Measurements from ENCODE around the gene CDK11A.

CDK11A gene

GRCh38 chr1:1763657-1764621 is 39.8 kb upstream of the CDK11A start:
- ChIA-PET CTCF (interaction anchor here (1.1 to 5.3 kb wide), 2 partner anchors 13 to 136 kb away, joined by 3 to 18 read pairs; no protein-coding TSS in a partner anchor), POLR2A (no interaction called here)
- no peak overlapping the region for H3K27ac ChIP-seq (ENCODE audit: insufficient read depth in 1 of 2, low read depth in 1 of 2, low read length in 2 of 2, poor library complexity in 1 of 2, severe bottlenecking in 2 of 2)
- H3K27me3 ChIP-seq (replicated peaks in 2 of 5; ENCODE audit: control insufficient read depth in 4 of 5, insufficient read depth in 5 of 5, low read length in 4 of 5), result no peaks in the 10 kb centered on the region
- peaks cover 0 to 3% (median 1%) of the 10 kb centered on the region in 4 experiments for H3K4me1 ChIP-seq (ENCODE audit: control extremely low read depth in 1 of 4, control insufficient read depth in 4 of 4, insufficient read depth in 4 of 4, low read length in 3 of 4)
- no peak overlapping the region for H3K4me3 ChIP-seq (ENCODE audit: control insufficient read depth in 1 of 7, extremely low read depth in 1 of 7, insufficient read depth in 4 of 7, low read depth in 2 of 7, low read length in 6 of 7)
- DNase-seq, result peak; percentile 17 to 53 (median 50)
- peaks cover 0 to 3% (median 0%) of the 10 kb centered on the region in 5 experiments for H3K9me3 ChIP-seq (ENCODE audit: control extremely low read depth in 1 of 5, control insufficient read depth in 4 of 5, insufficient read depth in 2 of 5, low read depth in 1 of 5, low read length in 4 of 5)
- H3K36me3 ChIP-seq (ENCODE audit: control insufficient read depth in 4 of 4, insufficient read depth in 4 of 4, low read length in 3 of 4), result peaks cover 13 to 71% (median 53%) of the 10 kb centered on the region in 4 experiments
- WGBS (ENCODE audit: insufficient coverage), result 97% methylated on average over 21 of the region's 32 CpGs

GRCh38 chr1:1761504-1762376 is 37.6 kb upstream of the CDK11A start:
- no peak overlapping the region for H3K27ac ChIP-seq (ENCODE audit: insufficient read depth in 1 of 2, low read depth in 1 of 2, low read length in 2 of 2, poor library complexity in 1 of 2, severe bottlenecking in 2 of 2)
- DNase-seq, result no peak
- WGBS (ENCODE audit: insufficient coverage), result 91% methylated on average over 19 of the region's 23 CpGs
- ChIA-PET CTCF (no interaction called here), POLR2A (no interaction called here)
- H3K9me3 ChIP-seq (ENCODE audit: control extremely low read depth in 1 of 5, control insufficient read depth in 4 of 5, insufficient read depth in 2 of 5, low read depth in 1 of 5, low read length in 4 of 5), result no peaks in the 10 kb centered on the region
- peaks cover 0 to 10% (median 5%) of the 10 kb centered on the region in 4 experiments for H3K4me1 ChIP-seq (ENCODE audit: control extremely low read depth in 1 of 4, control insufficient read depth in 4 of 4, insufficient read depth in 4 of 4, low read length in 3 of 4)
- H3K27me3 ChIP-seq (replicated peaks in 2 of 5; ENCODE audit: control insufficient read depth in 4 of 5, insufficient read depth in 5 of 5, low read length in 4 of 5), result no peaks in the 10 kb centered on the region
- H3K4me3 ChIP-seq (ENCODE audit: control insufficient read depth in 1 of 7, extremely low read depth in 1 of 7, insufficient read depth in 4 of 7, low read depth in 2 of 7, low read length in 6 of 7), result peak overlapping the region in 1 of 7 experiments; percentile 1
- H3K36me3 ChIP-seq (ENCODE audit: control insufficient read depth in 4 of 4, insufficient read depth in 4 of 4, low read length in 3 of 4), result peaks cover 4 to 67% (median 50%) of the 10 kb centered on the region in 4 experiments

- WGBS (ENCODE audit: insufficient coverage), result 94% methylated on average over 9 of the region's 10 CpGs
- ChIA-PET CTCF (no interaction called here), POLR2A (no interaction called here)
- Histone ChIP-seq H3K36me3 (ENCODE audit: control insufficient read depth in 4 of 4, insufficient read depth in 4 of 4, low read length in 3 of 4) (peaks cover 6 to 77% (median 59%) of the 10 kb centered on the region in 4 experiments), H3K27me3 (replicated peaks in 2 of 5; ENCODE audit: control insufficient read depth in 4 of 5, insufficient read depth in 5 of 5, low read length in 4 of 5) (no peaks in the 10 kb centered on the region), H3K9me3 (ENCODE audit: control extremely low read depth in 1 of 5, control insufficient read depth in 4 of 5, insufficient read depth in 2 of 5, low read depth in 1 of 5, low read length in 4 of 5) (no peaks in the 10 kb centered on the region), H3K4me3 (ENCODE audit: control insufficient read depth in 1 of 7, extremely low read depth in 1 of 7, insufficient read depth in 4 of 7, low read depth in 2 of 7, low read length in 6 of 7) (no peak overlapping the region), H3K27ac (ENCODE audit: insufficient read depth in 1 of 2, low read depth in 1 of 2, low read length in 2 of 2, poor library complexity in 1 of 2, severe bottlenecking in 2 of 2) (no peak overlapping the region), H3K4me1 (ENCODE audit: control extremely low read depth in 1 of 4, control insufficient read depth in 4 of 4, insufficient read depth in 4 of 4, low read length in 3 of 4) (peaks cover 0 to 10% (median 5%) of the 10 kb centered on the region in 4 experiments)
- DNase-seq, result no peak
Observed at GRCh38 chr1:1760715-1761114, 36.6 kb upstream of the CDK11A start.

GRCh38 chr1:1760345-1760650 is 36.1 kb upstream of the CDK11A start:
- H3K27me3 ChIP-seq (replicated peaks in 2 of 5; ENCODE audit: control insufficient read depth in 4 of 5, insufficient read depth in 5 of 5, low read length in 4 of 5), result no peaks in the 10 kb centered on the region
- DNase-seq, result no peak
- no peak overlapping the region for H3K4me3 ChIP-seq (ENCODE audit: control insufficient read depth in 1 of 7, extremely low read depth in 1 of 7, insufficient read depth in 4 of 7, low read depth in 2 of 7, low read length in 6 of 7)
- peaks cover 6 to 82% (median 62%) of the 10 kb centered on the region in 4 experiments for H3K36me3 ChIP-seq (ENCODE audit: control insufficient read depth in 4 of 4, insufficient read depth in 4 of 4, low read length in 3 of 4)
- H3K4me1 ChIP-seq (ENCODE audit: control extremely low read depth in 1 of 4, control insufficient read depth in 4 of 4, insufficient read depth in 4 of 4, low read length in 3 of 4), result peaks cover 0 to 10% (median 5%) of the 10 kb centered on the region in 4 experiments
- no peaks in the 10 kb centered on the region for H3K9me3 ChIP-seq (ENCODE audit: control extremely low read depth in 1 of 5, control insufficient read depth in 4 of 5, insufficient read depth in 2 of 5, low read depth in 1 of 5, low read length in 4 of 5)
- no peak overlapping the region for H3K27ac ChIP-seq (ENCODE audit: insufficient read depth in 1 of 2, low read depth in 1 of 2, low read length in 2 of 2, poor library complexity in 1 of 2, severe bottlenecking in 2 of 2)
- WGBS (ENCODE audit: insufficient coverage), result 96% methylated on average over 20 of the region's 20 CpGs
- CTCF ChIA-PET, result no interaction called here
- POLR2A ChIA-PET, result no interaction called here

GRCh38 chr1:1759456-1760344 is 35.5 kb upstream of the CDK11A start:
- peak overlapping the region in 1 of 2 experiments; percentile 62 for H3K27ac ChIP-seq (ENCODE audit: insufficient read depth in 1 of 2, low read depth in 1 of 2, low read length in 2 of 2, poor library complexity in 1 of 2, severe bottlenecking in 2 of 2)
- H3K4me3 ChIP-seq (ENCODE audit: control insufficient read depth in 1 of 7, extremely low read depth in 1 of 7, insufficient read depth in 4 of 7, low read depth in 2 of 7, low read length in 6 of 7), result no peak overlapping the region
- H3K4me1 ChIP-seq (ENCODE audit: control extremely low read depth in 1 of 4, control insufficient read depth in 4 of 4, insufficient read depth in 4 of 4, low read length in 3 of 4), result peaks cover 0 to 10% (median 5%) of the 10 kb centered on the region in 4 experiments
- ChIA-PET POLR2A (no interaction called here), CTCF (no interaction called here)
- H3K9me3 ChIP-seq (ENCODE audit: control extremely low read depth in 1 of 5, control insufficient read depth in 4 of 5, insufficient read depth in 2 of 5, low read depth in 1 of 5, low read length in 4 of 5), result no peaks in the 10 kb centered on the region
- DNase-seq, result no peak
- WGBS (ENCODE audit: insufficient coverage), result 96% methylated on average over 33 of the region's 37 CpGs
- no peaks in the 10 kb centered on the region for H3K27me3 ChIP-seq (replicated peaks in 2 of 5; ENCODE audit: control insufficient read depth in 4 of 5, insufficient read depth in 5 of 5, low read length in 4 of 5)
- H3K36me3 ChIP-seq (ENCODE audit: control insufficient read depth in 4 of 4, insufficient read depth in 4 of 4, low read length in 3 of 4), result peaks cover 5 to 81% (median 63%) of the 10 kb centered on the region in 4 experiments

GRCh38 chr1:1758692-1759455 is 34.7 kb upstream of the CDK11A start:
- peak overlapping the region in 1 of 2 experiments; percentile 62 for H3K27ac ChIP-seq (ENCODE audit: insufficient read depth in 1 of 2, low read depth in 1 of 2, low read length in 2 of 2, poor library complexity in 1 of 2, severe bottlenecking in 2 of 2)
- DNase-seq, result peak in 1 of 3 donors; percentile 6
- POLR2A ChIA-PET, result interaction anchor here (0.6 kb wide), 1 partner anchor 10 kb away, joined by 3 read pairs; no protein-coding TSS in a partner anchor
- H3K4me3 ChIP-seq (ENCODE audit: control insufficient read depth in 1 of 7, extremely low read depth in 1 of 7, insufficient read depth in 4 of 7, low read depth in 2 of 7, low read length in 6 of 7), result no peak overlapping the region
- no peaks in the 10 kb centered on the region for H3K9me3 ChIP-seq (ENCODE audit: control extremely low read depth in 1 of 5, control insufficient read depth in 4 of 5, insufficient read depth in 2 of 5, low read depth in 1 of 5, low read length in 4 of 5)
- CTCF ChIA-PET, result interaction anchor here (0.6 to 1.4 kb wide), 3 partner anchors 20 to 45 kb away, joined by 3 to 4 read pairs (median 4); partner anchors contain the start of gene NADK
- peaks cover 2 to 83% (median 66%) of the 10 kb centered on the region in 4 experiments for H3K36me3 ChIP-seq (ENCODE audit: control insufficient read depth in 4 of 4, insufficient read depth in 4 of 4, low read length in 3 of 4)
- H3K4me1 ChIP-seq (ENCODE audit: control extremely low read depth in 1 of 4, control insufficient read depth in 4 of 4, insufficient read depth in 4 of 4, low read length in 3 of 4), result peaks cover 0 to 10% (median 5%) of the 10 kb centered on the region in 4 experiments
- H3K27me3 ChIP-seq (replicated peaks in 2 of 5; ENCODE audit: control insufficient read depth in 4 of 5, insufficient read depth in 5 of 5, low read length in 4 of 5), result no peaks in the 10 kb centered on the region
- 83% methylated on average over 28 of the region's 34 CpGs for WGBS (ENCODE audit: insufficient coverage)
